ENCODE data around the gene PHACTR3.
"Not testable (repeated sequence)": the region's sequence is repeated elsewhere in the genome, so short reads cannot be mapped to it uniquely, and the experiment has no call there.

The PHACTR3 gene

DNA sequence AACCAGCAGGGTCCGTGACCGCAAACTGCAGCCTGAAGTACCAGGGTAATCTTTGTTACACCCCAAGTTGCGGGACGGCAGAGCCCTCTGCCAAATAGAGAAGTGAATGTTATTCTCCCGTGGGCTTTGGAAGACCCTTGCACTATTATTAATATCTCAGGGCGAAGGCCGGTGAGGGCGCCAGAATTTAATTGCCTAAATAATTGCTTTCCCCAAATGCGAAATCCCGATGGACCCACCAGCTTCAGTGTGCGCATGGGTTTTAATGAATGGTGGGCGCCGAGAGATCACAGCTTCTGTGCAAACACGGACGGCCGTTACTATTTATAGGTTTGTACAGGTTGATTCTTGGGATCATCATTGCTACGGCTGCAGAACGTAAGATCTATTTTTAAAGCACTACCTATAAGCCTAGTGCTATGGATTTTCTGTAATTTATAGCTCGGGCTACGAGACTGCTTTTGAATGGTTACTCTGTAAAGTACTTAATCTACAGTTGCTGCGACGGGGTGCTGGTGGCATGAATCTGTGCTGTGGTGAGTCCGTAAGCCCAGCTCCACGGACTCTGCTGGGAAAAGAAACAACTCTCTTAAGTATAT is 15.2 kb upstream of the PHACTR3 start:
- DNase-seq, result no peak

DNA sequence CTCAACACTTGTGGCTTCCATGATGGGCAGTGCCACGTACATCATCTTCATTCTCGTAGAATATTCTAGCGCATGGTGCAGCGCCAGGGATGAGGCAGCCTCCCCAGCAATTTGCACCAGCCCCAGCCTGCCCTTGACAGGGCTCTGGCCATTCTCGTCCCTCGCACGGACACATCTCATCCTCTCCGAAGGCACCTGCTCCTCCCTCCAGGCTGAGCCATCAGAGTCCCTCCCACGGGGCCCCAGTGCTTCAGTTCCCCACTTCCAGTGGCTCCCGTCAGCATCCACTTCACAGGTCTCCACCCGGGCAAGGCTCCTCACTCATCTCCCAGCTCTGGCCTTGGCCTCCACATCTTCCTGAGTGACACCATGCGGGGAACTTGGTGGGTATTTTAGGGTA is 13.3 kb upstream of the PHACTR3 start:
- no peak for DNase-seq

- DNase-seq, result no peak
Measured at GRCh38 chr20:59596690-59597089, 7.7 kb upstream of the PHACTR3 start.

GRCh38 chr20:59597240-59597639 is 7.1 kb upstream of the PHACTR3 start:
- DNase-seq, result no peak

DNA sequence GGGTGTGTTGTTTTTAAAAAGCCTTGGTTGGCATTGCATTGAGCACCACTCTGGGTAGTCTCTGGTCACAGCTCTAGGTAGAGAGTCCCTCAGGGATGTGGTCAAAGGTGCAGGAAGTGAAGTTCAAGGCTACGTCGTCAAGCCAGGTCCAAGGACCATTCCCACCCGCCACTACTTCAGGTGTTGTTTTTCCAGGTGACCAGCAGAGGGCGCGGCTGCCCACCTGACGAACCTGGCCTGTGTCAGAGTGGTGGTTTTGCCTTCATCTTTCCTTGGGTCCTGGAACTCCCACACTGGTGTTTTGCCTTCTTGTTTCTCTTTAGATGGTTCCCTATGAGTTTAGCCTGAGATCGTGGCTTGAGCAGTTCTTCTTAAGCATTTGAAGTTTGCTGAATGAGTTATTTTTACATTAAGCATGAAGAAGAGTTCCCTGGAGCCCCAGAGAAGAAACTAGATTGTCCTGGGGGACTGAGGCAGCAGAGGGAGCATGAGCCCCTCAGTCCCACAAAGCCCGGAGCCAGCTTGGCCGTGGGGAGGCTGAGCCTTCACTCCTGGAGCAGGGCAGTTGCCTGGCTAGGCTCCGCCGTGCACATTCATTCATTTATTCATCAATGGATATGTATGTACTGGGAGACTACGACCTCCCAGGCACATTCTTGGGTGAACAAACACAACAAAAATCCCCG is 5.6 kb upstream of the PHACTR3 start:
- DNase-seq, result peak in 1 of 2 donors; percentile 22

DNA sequence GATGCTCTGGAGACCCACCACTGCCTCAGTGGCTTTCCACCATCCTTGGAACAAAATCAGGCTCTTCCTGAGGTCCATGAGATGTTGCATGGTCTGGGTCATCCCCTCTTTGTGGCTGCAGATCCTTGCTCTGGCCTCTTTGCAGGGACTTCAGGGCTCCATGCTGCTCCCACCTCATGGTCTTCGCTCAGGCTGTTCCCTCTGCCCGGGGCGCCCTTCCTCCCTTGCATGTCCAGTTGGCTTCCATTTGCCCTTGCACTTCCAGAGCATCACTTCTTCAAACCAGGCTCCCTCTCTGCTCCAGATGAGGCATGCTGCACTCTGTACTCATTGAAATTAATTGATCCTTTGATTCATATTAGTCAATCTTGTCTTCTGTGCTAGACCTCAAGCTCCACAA is 4.4 kb upstream of the PHACTR3 start:
- no peak for DNase-seq

DNA sequence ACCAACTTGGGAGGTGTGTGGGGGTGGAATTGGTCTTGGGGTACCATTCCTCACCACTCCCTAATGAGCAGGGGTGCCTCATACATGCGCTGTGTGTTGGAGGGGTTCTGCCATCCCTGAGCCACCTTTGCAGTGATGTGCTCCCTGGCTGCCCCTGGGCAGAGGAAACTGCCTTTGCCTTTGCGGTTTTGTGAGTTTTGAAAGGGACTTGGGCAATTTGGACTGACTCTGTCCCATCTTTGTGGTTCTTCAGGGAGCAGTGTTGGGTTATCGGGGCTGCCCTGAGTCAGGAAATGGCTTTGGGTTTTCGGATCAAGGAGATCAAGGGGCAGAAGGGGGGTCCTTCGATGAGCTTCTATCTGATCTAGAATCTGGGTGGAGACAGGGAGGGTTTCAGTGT is 3.9 kb upstream of the PHACTR3 start:
- DNase-seq, result no peak

DNA sequence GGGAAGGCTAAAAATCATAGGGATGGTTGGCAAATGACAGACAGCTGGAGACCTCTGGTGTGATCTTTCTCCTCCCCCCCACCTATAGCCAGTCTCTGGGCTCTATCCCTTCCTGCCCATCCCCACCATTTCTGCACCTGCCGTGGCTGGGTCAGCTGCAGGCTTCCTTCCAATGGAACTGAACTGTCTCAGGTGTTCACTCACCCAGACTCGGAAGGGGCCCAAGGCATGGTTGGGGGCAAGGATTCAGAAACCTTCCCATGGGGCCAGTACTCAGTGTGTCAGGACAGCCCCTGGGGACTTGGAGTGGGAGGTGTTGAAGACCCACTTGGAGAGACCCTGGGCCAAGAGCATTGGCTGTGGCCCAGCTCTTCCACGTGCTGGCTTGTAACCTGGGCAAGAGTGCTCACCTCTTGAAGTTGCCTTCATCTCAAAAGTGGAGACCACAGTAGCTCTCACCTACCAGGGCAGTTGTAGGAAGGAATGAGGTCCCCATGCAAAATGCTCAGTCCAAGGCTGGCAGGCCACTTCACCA is 1.7 kb upstream of the PHACTR3 start:
- no peak for DNase-seq

DNA sequence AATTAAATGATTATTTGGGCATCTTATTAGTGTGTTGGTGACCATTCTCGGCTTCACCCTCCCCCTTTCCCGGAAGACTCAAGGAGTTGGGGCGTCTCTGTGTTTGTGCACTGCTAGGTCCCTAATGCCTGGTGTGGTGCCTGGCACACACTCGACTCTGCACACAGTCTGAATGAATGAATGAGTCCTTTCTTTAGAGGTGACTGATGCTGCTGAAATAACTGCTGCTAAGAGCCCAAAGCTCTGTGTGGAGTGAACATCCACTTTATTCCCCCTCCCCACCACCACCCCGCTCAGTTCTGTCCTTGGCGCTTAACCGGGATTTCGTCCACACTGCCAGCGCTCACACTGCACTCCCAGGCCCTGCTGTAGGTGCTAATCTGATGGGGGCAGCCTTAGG is 1.2 kb upstream of the PHACTR3 start:
- no peak for DNase-seq

- DNase-seq, result no peak
Measured at GRCh38 chr20:59604741-59605600, 631 bp downstream of the PHACTR3 start.

GRCh38 chr20:59605601-59606364 is 1.4 kb downstream of the PHACTR3 start:
- DNase-seq, result no peak

DNA sequence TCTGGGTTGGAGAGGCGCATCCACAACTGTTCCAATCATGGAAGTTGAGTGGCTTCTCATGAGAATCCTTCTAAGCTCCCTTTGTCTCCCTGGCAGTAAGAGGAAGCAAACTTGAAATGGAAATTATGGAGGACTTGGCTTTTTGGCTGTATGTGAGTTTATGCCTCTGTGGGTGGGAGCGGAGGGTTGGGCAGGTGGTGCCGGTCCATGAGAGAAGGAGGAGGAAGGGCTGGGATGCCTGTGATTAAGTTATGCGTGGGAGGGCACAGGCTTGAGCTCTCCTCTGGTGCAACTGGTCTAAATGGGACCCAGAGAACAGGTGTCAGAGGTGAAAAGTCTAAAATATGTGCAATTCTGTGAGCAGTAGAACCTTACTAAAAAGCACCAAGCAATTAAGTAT is 2.2 kb downstream of the PHACTR3 start:
- no peak for DNase-seq

GRCh38 chr20:59608396-59608795 is 4.1 kb downstream of the PHACTR3 start:
- DNase-seq, result no peak

- DNase-seq, result no peak
Measured at GRCh38 chr20:59608871-59609270, 4.5 kb downstream of the PHACTR3 start.

GRCh38 chr20:59611286-59611685 is 6.9 kb downstream of the PHACTR3 start:
- DNase-seq, result no peak

DNA sequence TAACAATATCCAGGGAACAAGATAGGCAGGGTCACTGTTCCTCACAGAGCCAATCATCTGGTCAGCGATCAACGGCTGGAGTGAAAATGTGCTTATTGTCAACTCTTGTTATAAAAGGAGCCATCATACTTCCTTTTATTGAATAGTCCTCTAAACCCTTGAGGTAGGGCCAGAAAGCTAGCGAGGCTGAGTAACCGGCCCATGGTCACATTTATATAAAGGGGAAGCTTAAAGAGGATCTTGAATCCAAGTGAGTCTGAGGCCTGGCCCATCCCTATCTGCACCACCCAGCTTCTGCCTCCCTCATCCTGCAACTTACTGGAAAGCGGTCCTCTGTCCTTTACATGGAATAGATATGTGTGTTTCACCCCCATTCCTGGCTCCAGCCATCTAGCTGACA is 9.5 kb downstream of the PHACTR3 start:
- DNase-seq, result peak; percentile 54 to 64

DNA sequence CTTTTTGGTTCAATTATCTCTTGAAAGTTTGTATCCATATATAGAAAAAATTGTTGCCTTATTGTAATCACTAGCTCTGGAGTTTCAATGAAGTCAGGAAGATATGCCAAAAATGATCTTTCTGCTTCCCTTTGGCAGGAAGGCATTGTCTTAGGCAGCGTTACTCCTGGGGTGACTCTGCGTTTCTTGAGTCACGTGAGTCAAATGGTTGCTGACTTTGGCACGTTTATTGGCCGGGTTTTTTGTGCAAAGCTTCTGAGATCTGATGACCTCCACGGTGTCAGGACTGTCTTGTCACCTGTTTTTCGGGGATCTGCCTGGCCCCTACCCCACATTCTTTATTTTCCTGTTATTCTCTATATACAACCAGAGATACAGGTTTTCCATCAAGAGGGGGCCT is 10.4 kb downstream of the PHACTR3 start:
- DNase-seq, result no peak

- no peak for DNase-seq
Measured at GRCh38 chr20:59616306-59616705, 12.0 kb downstream of the PHACTR3 start.

DNA sequence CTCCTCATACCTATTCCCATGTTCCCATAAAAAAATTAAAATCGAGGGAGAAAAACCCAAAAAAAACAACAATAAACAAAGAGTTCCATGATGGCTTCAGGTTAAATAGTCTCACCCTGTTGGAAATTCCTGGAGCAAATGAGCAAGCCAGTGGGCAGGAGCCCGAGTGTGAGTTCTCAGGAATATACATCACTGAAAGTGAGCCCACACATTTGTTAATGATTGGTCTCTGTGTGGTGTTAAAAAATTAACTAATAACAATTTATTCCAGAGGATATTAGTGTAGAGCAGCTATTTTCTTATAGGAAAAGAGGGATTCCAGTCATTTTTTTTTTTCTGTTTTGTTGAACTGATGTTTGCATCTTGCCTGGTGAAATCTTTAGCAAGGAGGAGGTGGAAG is 12.9 kb downstream of the PHACTR3 start:
- DNase-seq, result no peak

GRCh38 chr20:59618131-59618530 is 13.8 kb downstream of the PHACTR3 start:
- no peak for DNase-seq

DNA sequence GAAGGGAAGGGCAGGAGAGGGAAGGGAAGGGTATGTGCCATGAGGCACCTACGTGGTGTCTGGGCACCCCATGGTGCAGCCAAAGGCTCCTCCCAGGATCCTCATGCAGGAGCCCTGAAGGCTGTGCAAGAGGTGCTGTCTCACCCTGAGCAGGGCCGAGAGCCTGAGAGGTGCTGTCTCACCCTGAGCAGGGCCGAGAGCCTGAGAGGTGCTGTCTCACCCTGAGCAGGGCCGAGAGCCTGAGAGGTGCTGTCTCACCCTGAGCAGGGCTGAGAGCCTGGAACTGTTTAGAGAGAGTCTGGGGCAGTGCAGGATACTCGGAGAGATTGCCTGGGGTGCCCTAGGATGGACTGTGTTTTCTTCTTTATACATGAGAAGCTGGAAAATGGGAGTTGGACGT is 14.2 kb downstream of the PHACTR3 start:
- DNase-seq, result not testable (repeated sequence)

DNA sequence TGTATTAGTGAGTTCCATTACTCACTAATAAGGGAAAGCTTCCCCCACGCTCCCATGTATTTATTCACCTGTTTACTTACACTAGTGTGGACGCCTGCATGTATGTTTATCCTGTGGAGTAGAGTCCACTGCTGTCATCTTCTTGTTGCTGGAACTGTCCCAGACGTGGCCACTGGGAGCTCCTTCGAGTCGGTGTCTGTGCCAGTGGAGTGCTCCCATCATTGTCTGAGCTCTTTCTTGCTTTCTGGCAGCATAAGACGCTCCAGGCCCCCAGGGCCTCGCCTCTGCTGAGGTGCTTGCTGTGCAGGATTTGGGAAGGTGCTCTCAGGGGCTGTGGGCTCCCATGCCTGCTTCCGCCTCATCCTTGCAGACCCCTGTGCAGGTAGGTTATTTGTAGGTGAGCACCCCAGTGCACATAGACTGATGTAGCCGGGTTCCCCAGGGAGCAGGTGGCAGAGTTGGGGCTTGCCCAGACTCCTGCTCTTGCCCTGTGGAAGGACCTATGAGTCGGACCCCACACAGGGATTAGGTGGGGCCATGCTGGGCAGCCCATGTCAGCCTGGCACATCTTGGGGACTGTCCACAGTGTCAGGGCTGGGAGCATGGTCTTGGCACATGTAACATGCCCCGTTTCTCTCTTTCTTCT is 16.6 kb downstream of the PHACTR3 start:
- DNase-seq, result no peak

Measured in inflammatory macrophage (primary cell).